K562 (cell line): ENCODE results near the gene NUP98. TPM values are rescaled to one million over a fixed set of nuclear protein-coding genes. Genes with fewer than 3 reads are reported as not detected.

ENCODE experiments used
- CSDE1 ChIP-seq, 2 experiments: fragments of 450-650 bp; IDR thresholded peaks; 2 replicates each; pipeline ENCODE4 v1.6.1; 2016; ENCODE audit warnings: mild to moderate bottlenecking in 1 of 2
- CTBP1 ChIP-seq: fragments of 450-650 bp; IDR thresholded peaks from 2 replicates; pipeline ENCODE4 v1.6.1; 2016; ENCODE audit warnings: borderline replicate concordance
- DIDO1 ChIP-seq: fragments of 450-650 bp; IDR thresholded peaks from 2 replicates; pipeline ENCODE4 v1.6.1; 2016; ENCODE audit warnings: low read depth, missing biosample characterization, missing genetic modification characterization
- E2F3 ChIP-seq: fragments of 250-450 bp; sonication (Bioruptor Pico); IDR thresholded peaks from 2 replicates; pipeline ENCODE4 v1.4.0; 2020; ENCODE audit warnings: mild to moderate bottlenecking
- EZH2 ChIP-seq: IDR thresholded peaks from 2 replicates; pipeline ENCODE4 v1.6.1; 2012; ENCODE audit warnings: low read depth, mild to moderate bottlenecking, inconsistent platforms, low read length, borderline replicate concordance
- HINFP ChIP-seq: fragments of 450-650 bp; conservative IDR thresholded peaks from 2 replicates; pipeline ENCODE4 v1.6.1; 2016; ENCODE audit warnings: missing genetic modification characterization, low read depth, mild to moderate bottlenecking, control low read depth, missing compliant biosample characterization
- HIVEP1 ChIP-seq: fragments of 250-450 bp; sonication (Bioruptor Pico); IDR thresholded peaks from 2 replicates; pipeline ENCODE4 v1.4.0; 2020; ENCODE audit warnings: mild to moderate bottlenecking
- MAFG ChIP-seq: fragments of 450-650 bp; conservative IDR thresholded peaks from 2 replicates; pipeline ENCODE4 v1.6.1; 2016; ENCODE audit warnings: missing genetic modification characterization, missing compliant biosample characterization
- MGA ChIP-seq: fragments of 450-650 bp; IDR thresholded peaks from 2 replicates; pipeline ENCODE4 v1.6.1; 2016; ENCODE audit warnings: mild to moderate bottlenecking, moderate library complexity
- RBM22 ChIP-seq: fragments of 200-400 bp; formaldehyde crosslinking; IDR thresholded peaks from 2 replicates; pipeline ENCODE4 v1.6.1; 2018; ENCODE audit warnings: low read length, low read depth; ENCODE audit not compliant: poor library complexity, severe bottlenecking
- ZNF445 ChIP-seq: fragments of 250-450 bp; sonication (Bioruptor Pico); IDR thresholded peaks from 2 replicates; pipeline ENCODE4 v1.4.0; 2020; ENCODE audit warnings: low read depth, mild to moderate bottlenecking, moderate library complexity
- ZNF586 ChIP-seq: fragments of 450-650 bp; formaldehyde crosslinking; conservative IDR thresholded peaks from 2 replicates; pipeline ENCODE4 v1.4.0; 2020; ENCODE audit warnings: mild to moderate bottlenecking, moderate library complexity
- polyA plus RNA-seq, 8 experiments: library from polyadenylated mRNA; depleted of rRNA in 4 of 8; stranded (reverse) in 5 of 8; unstranded in 3 of 8; fragments of >200 nt; fragmentation: Nextera tagmentation in 2 of 8; fragmentation: Illumina TruSeq in 1 of 8; extraction: Ambion mirVana in 2 of 8; extraction: Trizol in 1 of 8; gene quantifications; 2 replicates each; pipeline versions ENCODE4 v1.2.1 to v1.2.3, GENCODE V29; 2011 to 2014; ENCODE audit warnings: inconsistent platforms in 1 of 8, missing spikeins in 1 of 8
- total RNA-seq, 7 experiments: library from RNA; depleted of rRNA in 6 of 7; stranded (reverse); fragments of >200 nt in 6 of 7; fragmentation: Illumina TruSeq in 2 of 7; extraction: Trizol in 2 of 7; gene quantifications; 2 replicates each; pipeline versions ENCODE4 v1.2.1 to v1.2.3, GENCODE V29; 2011 to 2021; ENCODE audit warnings: low replicate concordance in 1 of 7
- TF ChIP-seq, protein P1 (sequence below): fragments of 450-650 bp; IDR thresholded peaks from 2 replicates; pipeline ENCODE4 v1.7.0; 2016; ENCODE audit warnings: borderline replicate concordance

The NUP98 gene
- total and polyA plus RNA-seq, 9 of the 15 experiments (the other 6 are each of a cell fraction or from before 2014, with no cell fraction given) = 45.1 to 196 (median 130) TPM

GRCh38 chr11:3834664-3835461 lies 37.5 kb upstream of the NUP98 start (continued):
- TF ChIP-seq EZH2 = no peak
- no peak for TF ChIP-seq CSDE1 (IDR thresholded peaks at IDR 0.05)
- TF ChIP-seq E2F3 (CRISPR knock-in tag) = no peak
- no peak for TF ChIP-seq MGA
- TF ChIP-seq DIDO1 (tag) = no peak; the same call in 1 of the 2 replicates
- no peak for TF ChIP-seq MAFG (tag)
- no peak for TF ChIP-seq HIVEP1 (CRISPR knock-in tag)
- no peak for TF ChIP-seq ZNF445 (CRISPR knock-in tag)
- TF ChIP-seq CTBP1 = peak; percentile 94
- no peak for TF ChIP-seq ZNF586
- 0 out of 2 replicates have a peak, but pooled peaks have one; percentile 23 for TF ChIP-seq HINFP (tag)
- TF ChIP-seq RBM22 = no peak
- TF ChIP-seq, protein P1, sequence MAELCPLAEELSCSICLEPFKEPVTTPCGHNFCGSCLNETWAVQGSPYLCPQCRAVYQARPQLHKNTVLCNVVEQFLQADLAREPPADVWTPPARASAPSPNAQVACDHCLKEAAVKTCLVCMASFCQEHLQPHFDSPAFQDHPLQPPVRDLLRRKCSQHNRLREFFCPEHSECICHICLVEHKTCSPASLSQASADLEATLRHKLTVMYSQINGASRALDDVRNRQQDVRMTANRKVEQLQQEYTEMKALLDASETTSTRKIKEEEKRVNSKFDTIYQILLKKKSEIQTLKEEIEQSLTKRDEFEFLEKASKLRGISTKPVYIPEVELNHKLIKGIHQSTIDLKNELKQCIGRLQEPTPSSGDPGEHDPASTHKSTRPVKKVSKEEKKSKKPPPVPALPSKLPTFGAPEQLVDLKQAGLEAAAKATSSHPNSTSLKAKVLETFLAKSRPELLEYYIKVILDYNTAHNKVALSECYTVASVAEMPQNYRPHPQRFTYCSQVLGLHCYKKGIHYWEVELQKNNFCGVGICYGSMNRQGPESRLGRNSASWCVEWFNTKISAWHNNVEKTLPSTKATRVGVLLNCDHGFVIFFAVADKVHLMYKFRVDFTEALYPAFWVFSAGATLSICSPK = 0 out of 2 replicates have a peak, but pooled peaks have one; percentile 26
